GM12878 (cell line): ENCODE measurements around the gene RNF121. TPM values are rescaled to one million over a fixed set of nuclear protein-coding genes. Genes with fewer than 3 reads are reported as not detected.

ENCODE experiments used
- ATAC-seq: fragments of 200-7000 bp; cut with Tn5 transposase; 3 replicates; pipeline ENCODE4 v1.9.1; 2020; ENCODE audit warnings: mild to moderate bottlenecking, moderate library complexity
- BruUV-seq: library from RNA; stranded (reverse); fragments of 400-500 nt; replicated peaks from 2 replicates; lab custom pipeline; 2021; lab: Mats Ljungman, UMichigan
- CTCF ChIA-PET: fragments of 300-600 bp; sonication (Branson Sonifier 250); formaldehyde crosslinking; extraction: SDS; loops from one replicate; lab custom pipeline; 2021; ENCODE audit warnings: inconsistent platforms; lab: Yijun Ruan, JAX
- POLR2A ChIA-PET: fragments of 350-600 bp; formaldehyde crosslinking; extraction: SDS; loops from one replicate; lab custom pipeline; 2021; ENCODE audit warnings: inconsistent platforms; lab: Charles Lee
- RAD21 ChIA-PET: fragments of 300-600 bp; sonication (Branson Sonifier 250); formaldehyde crosslinking; loops from one replicate; lab custom pipeline; 2023; ENCODE audit warnings: antibody characterized with exemption; ENCODE audit not compliant: unreplicated experiment; lab: Charles Lee
- SMC1A ChIA-PET: fragments of 300-600 bp; sonication (Branson Sonifier 250); formaldehyde crosslinking; loops from one replicate; lab custom pipeline; 2023; ENCODE audit not compliant: unreplicated experiment, uncharacterized antibody; lab: Charles Lee
- DNase-seq: peaks from one replicate; pipeline ENCODE4 v3.0.0-alpha.2; 2011; ENCODE audit warnings: low read depth, low spot score
- FAIRE-seq: peaks from 3 replicates; lab custom pipeline; 2011; peaks lifted over from hg19 to GRCh38; lab: Jason Lieb, UNC
- H2AFZ ChIP-seq: 2 replicates; pipeline ENCODE4 v1.6.0; 2011; ENCODE audit warnings: low read depth, low read length, control low read depth; ENCODE audit not compliant: control insufficient read depth
- H3K27ac ChIP-seq: 2 replicates; pipeline ENCODE4 v1.5.1; 2011; ENCODE audit warnings: control low read depth; ENCODE audit not compliant: control insufficient read depth, insufficient read depth
- H3K27me3 ChIP-seq, 2 experiments: replicated peaks in 1 of 2; 2 replicates each; pipeline versions ENCODE4 v1.6.0 to v1.6.1; 2011; ENCODE audit warnings: low read length in 1 of 2; ENCODE audit not compliant: control insufficient read depth in 2 of 2, insufficient read depth in 2 of 2
- H3K36me3 ChIP-seq, 2 experiments: 2 replicates each; pipeline ENCODE4 v1.5.1; 2011; ENCODE audit warnings: low read length in 1 of 2; ENCODE audit not compliant: control insufficient read depth in 2 of 2, insufficient read depth in 2 of 2
- H3K4me1 ChIP-seq: 2 replicates; pipeline ENCODE4 v1.6.1; 2011; ENCODE audit warnings: mild to moderate bottlenecking, low read length, moderate library complexity, mixed read lengths; ENCODE audit not compliant: control insufficient read depth, insufficient read depth
- H3K4me2 ChIP-seq: 2 replicates; pipeline ENCODE4 v1.6.0; 2011; ENCODE audit warnings: control low read depth; ENCODE audit not compliant: control insufficient read depth, insufficient read depth
- H3K4me3 ChIP-seq: fragments of 200-600 bp; sonication (generic); 2 replicates; pipeline ENCODE4 v1.5.1; 2016
- H3K79me2 ChIP-seq: 2 replicates; pipeline ENCODE4 v1.6.0; 2011; ENCODE audit warnings: low read length; ENCODE audit not compliant: control insufficient read depth, insufficient read depth
- H3K9ac ChIP-seq: 2 replicates; pipeline ENCODE4 v1.8.0; 2011; ENCODE audit warnings: low read length, control low read depth, mixed read lengths; ENCODE audit not compliant: control insufficient read depth, insufficient read depth
- H3K9me3 ChIP-seq: replicated peaks from 3 replicates; pipeline ENCODE4 v1.5.1; 2011; ENCODE audit warnings: mild to moderate bottlenecking, low read length; ENCODE audit not compliant: control insufficient read depth, insufficient read depth
- H4K20me1 ChIP-seq: 2 replicates; pipeline ENCODE4 v1.6.0; 2011; ENCODE audit not compliant: control insufficient read depth, insufficient read depth
- ATF7 ChIP-seq: fragments of 450-650 bp; IDR thresholded peaks from 2 replicates; pipeline ENCODE4 v1.6.1; 2016; ENCODE audit warnings: low read depth, mild to moderate bottlenecking
- CHD2 ChIP-seq: IDR thresholded peaks from 2 replicates; pipeline ENCODE4 v1.6.1; 2011; ENCODE audit warnings: low read depth, low read length, improper control_type of control experiment, borderline replicate concordance
- EGR1 ChIP-seq, 2 experiments: IDR thresholded peaks; 1 replicate in 1 of 2; 2 replicates in 1 of 2; pipeline ENCODE4 v1.6.1; 2011 to 2012; ENCODE audit warnings: low read depth in 2 of 2, low read length in 2 of 2, borderline replicate concordance in 1 of 2, mild to moderate bottlenecking in 1 of 2, moderate library complexity in 1 of 2
- ETV6 ChIP-seq, 2 experiments: fragments of 450-650 bp in 1 of 2; IDR thresholded peaks in 1 of 2; conservative IDR thresholded peaks in 1 of 2; 2 replicates each; pipeline ENCODE4 v1.6.1; 2014; ENCODE audit warnings: antibody characterized with exemption in 1 of 2, borderline replicate concordance in 1 of 2, low read depth in 1 of 2, mild to moderate bottlenecking in 1 of 2, moderate library complexity in 1 of 2
- GABPA ChIP-seq: IDR thresholded peaks from 2 replicates; pipeline ENCODE4 v1.6.1; 2014; ENCODE audit warnings: antibody characterized with exemption, low read depth, mild to moderate bottlenecking, inconsistent platforms
- IKZF1 ChIP-seq: fragments of 450-650 bp; conservative IDR thresholded peaks from 2 replicates; pipeline ENCODE4 v1.6.1; 2017; ENCODE audit warnings: antibody characterized with exemption, mild to moderate bottlenecking
- MEF2A ChIP-seq: IDR thresholded peaks from 2 replicates; pipeline ENCODE4 v1.6.1; 2011; ENCODE audit warnings: low read depth, mild to moderate bottlenecking, low read length, moderate library complexity; ENCODE audit not compliant: insufficient read depth
- MYB ChIP-seq: fragments of 150-350 bp; IDR thresholded peaks from 2 replicates; pipeline ENCODE4 v1.6.1; 2014; ENCODE audit warnings: mild to moderate bottlenecking, low read depth, low read length, borderline replicate concordance
- MYC ChIP-seq: IDR thresholded peaks from 2 replicates; pipeline ENCODE4 v1.6.1; 2011; ENCODE audit warnings: mild to moderate bottlenecking, low read length, moderate library complexity, inconsistent platforms; ENCODE audit not compliant: insufficient read depth, insufficient replicate concordance, insufficient read length, severe bottlenecking
- NFIC ChIP-seq: IDR thresholded peaks from 2 replicates; pipeline ENCODE4 v1.6.1; 2012; ENCODE audit warnings: low read depth, mild to moderate bottlenecking, inconsistent platforms, low read length, moderate library complexity
- POU2F2 ChIP-seq: IDR thresholded peaks from 3 replicates; pipeline ENCODE4 v1.6.1; 2011; ENCODE audit warnings: low read depth, mild to moderate bottlenecking, low read length, borderline replicate concordance
- SMARCA5 ChIP-seq: fragments of 450-650 bp; IDR thresholded peaks from 2 replicates; pipeline ENCODE4 v1.6.1; 2017; ENCODE audit warnings: mild to moderate bottlenecking
- SPI1 ChIP-seq: IDR thresholded peaks from 2 replicates; pipeline ENCODE4 v1.6.1; 2011; ENCODE audit warnings: low read depth, mild to moderate bottlenecking, low read length, moderate library complexity, borderline replicate concordance; ENCODE audit not compliant: insufficient read depth
- TARDBP ChIP-seq: IDR thresholded peaks from 2 replicates; pipeline ENCODE4 v1.6.1; 2016; ENCODE audit warnings: borderline replicate concordance
- ZZZ3 ChIP-seq: IDR thresholded peaks from 2 replicates; pipeline ENCODE4 v1.6.1; 2011; ENCODE audit warnings: low read depth; ENCODE audit not compliant: control insufficient read depth, insufficient read length
- WGBS: methylation state at CpG from one replicate; pipeline ENCODE4 v1.1.6; 2016; ENCODE audit warnings: low lambda C conversion rate; ENCODE audit not compliant: insufficient replicate concordance, insufficient coverage; ENCODE audit errors: missing lambda C conversion rate; 5-methylcytosine and 5-hydroxymethylcytosine counted together
- in situ Hi-C: fragments of 300-500 bp; cut with MboI; formaldehyde crosslinking; loops from 9 replicates; pipeline ENCODE4 v1.14.3; 2018; ENCODE audit warnings: mixed read lengths
- intact Hi-C: fragments of 100-400 bp; cut with micrococcal nuclease; formaldehyde crosslinking; loops from one replicate; pipeline ENCODE4 v1.14.2; 2022; ENCODE audit not compliant: unreplicated experiment
- polyA plus RNA-seq, 11 experiments: library from polyadenylated mRNA; depleted of rRNA in 4 of 11; unstranded in 6 of 11; stranded (reverse) in 5 of 11; fragments of >200 nt; fragmentation: Nextera tagmentation in 4 of 11; fragmentation: Illumina TruSeq in 1 of 11; extraction: Ambion mirVana in 4 of 11; extraction: Trizol in 1 of 11; gene quantifications; 1 replicate in 1 of 11; 2 replicates in 10 of 11; pipeline versions ENCODE4 v1.2.1 to v1.2.3, GENCODE V29; 2011 to 2016; ENCODE audit warnings: inconsistent platforms in 2 of 11, missing spikeins in 2 of 11, low read depth in 1 of 11
- total RNA-seq, 4 experiments: library from RNA; depleted of rRNA in 3 of 4; stranded (reverse); fragments of >200 nt in 3 of 4; fragmentation: Illumina TruSeq in 1 of 4; extraction: Trizol in 1 of 4; gene quantifications; 2 replicates each; pipeline versions ENCODE4 v1.2.1 to v1.2.3, GENCODE V29; 2013 to 2021
- TF ChIP-seq, protein P1 (sequence below): IDR thresholded peaks from 2 replicates; pipeline ENCODE4 v1.6.1; 2012; ENCODE audit warnings: low read depth, low read length, improper control_type of control experiment
- TF ChIP-seq, protein P2 (sequence below): IDR thresholded peaks from 2 replicates; pipeline ENCODE4 v1.6.1; 2012; ENCODE audit warnings: low read length, inconsistent platforms
- TF ChIP-seq, protein P3 (sequence below): fragments of 450-650 bp; IDR thresholded peaks from 2 replicates; pipeline ENCODE4 v1.6.1; 2014; ENCODE audit warnings: mild to moderate bottlenecking

The RNF121 gene
- total and polyA plus RNA-seq, 10 of the 15 experiments (the other 5 are each of a cell fraction or from before 2014, with no cell fraction given): 8.6 to 73.7 (median 32.7) TPM

DNA sequence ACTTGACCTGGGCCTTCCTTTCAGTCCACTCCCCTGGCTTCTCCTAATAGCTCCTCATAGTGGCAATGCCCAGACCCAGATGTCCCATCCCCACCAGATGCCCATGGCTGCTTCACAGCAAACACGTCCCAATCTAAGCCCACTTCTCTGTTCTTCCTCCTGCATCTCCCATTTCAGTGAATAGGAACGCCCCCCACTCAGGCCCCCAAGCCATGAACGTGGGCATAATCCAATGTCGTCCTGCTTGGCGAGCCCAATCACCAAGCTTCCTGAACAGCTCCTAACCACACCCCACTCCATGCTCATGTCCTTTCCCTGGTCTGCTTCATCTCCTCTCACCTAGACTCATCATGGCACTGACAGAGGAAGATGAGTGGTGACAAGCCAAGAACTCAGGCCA lies 78.7 kb downstream of the RNF121 start:
- DNase-seq: no peak
- no peak for FAIRE-seq
- no peak overlapping the region for H3K27ac ChIP-seq
- no peaks in the 10 kb centered on the region for H3K27me3 ChIP-seq
- peaks cover 46 to 69% of the 10 kb centered on the region in 2 experiments; a peak in 3 of 4 replicates for H3K36me3 ChIP-seq
- no TSS peak for BruUV-seq
- no peaks in the 10 kb centered on the region for H3K4me1 ChIP-seq
- ChIA-PET CTCF (interaction anchor here (1.4 to 2.1 kb wide), 3 partner anchors 30 to 84 kb away, joined by 3 to 16 read pairs (median 4); no protein-coding TSS in a partner anchor), RAD21 (interaction anchor here (1.2 kb wide), 1 partner anchor 17 kb away, joined by 3 read pairs; no protein-coding TSS in a partner anchor), POLR2A (interaction anchor here (1.2 kb wide), 1 partner anchor 29 kb away, joined by 4 read pairs; no protein-coding TSS in a partner anchor), SMC1A (interaction anchor here (0.9 to 2.0 kb wide), 5 partner anchors 8 to 83 kb away, joined by 3 to 7 read pairs (median 4); partner anchors contain the start of gene IL18BP)
- no peak for ATAC-seq
- no peak overlapping the region for H3K4me2 ChIP-seq
- WGBS: 91% methylated on average over 5 of the region's 5 CpGs
- H3K4me3 ChIP-seq: no peak overlapping the region
- in situ Hi-C loops: no loop called here
- H3K9ac ChIP-seq: no peak overlapping the region
- H3K9me3 ChIP-seq: no peaks in the 10 kb centered on the region
- no peaks in the 10 kb centered on the region for H3K79me2 ChIP-seq
- H4K20me1 ChIP-seq: 0 out of 2 replicates have a peak, but pooled peaks cover 3% of the 10 kb centered on the region
- no peak overlapping the region for H2AFZ ChIP-seq
- intact Hi-C loops: no loop called here
- TF ChIP-seq ETV6 (conservative IDR thresholded peaks at IDR 0.05 in 1 of 2, IDR thresholded peaks at IDR 0.05 in 1 of 2; ENCODE audit: borderline replicate concordance in 1 of 2, low read depth in 1 of 2) (no peak), POU2F2 (no peak), SMARCA5 (no peak), CHD2 (no peak), NFIC (no peak), MYC (no peak), MEF2A (no peak), ATF7 (no peak), ZZZ3 (no peak), TARDBP (no peak), EGR1 (IDR thresholded peaks at IDR 0.05; ENCODE audit: borderline replicate concordance in 1 of 2, low read depth in 2 of 2, low read length in 2 of 2) (no peak), IKZF1 (no peak), SPI1 (no peak), GABPA (no peak), MYB (no peak)
- TF ChIP-seq, protein P1, sequence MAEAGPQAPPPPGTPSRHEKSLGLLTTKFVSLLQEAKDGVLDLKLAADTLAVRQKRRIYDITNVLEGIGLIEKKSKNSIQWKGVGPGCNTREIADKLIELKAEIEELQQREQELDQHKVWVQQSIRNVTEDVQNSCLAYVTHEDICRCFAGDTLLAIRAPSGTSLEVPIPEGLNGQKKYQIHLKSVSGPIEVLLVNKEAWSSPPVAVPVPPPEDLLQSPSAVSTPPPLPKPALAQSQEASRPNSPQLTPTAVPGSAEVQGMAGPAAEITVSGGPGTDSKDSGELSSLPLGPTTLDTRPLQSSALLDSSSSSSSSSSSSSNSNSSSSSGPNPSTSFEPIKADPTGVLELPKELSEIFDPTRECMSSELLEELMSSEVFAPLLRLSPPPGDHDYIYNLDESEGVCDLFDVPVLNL: no peak
- TF ChIP-seq, protein P2, sequence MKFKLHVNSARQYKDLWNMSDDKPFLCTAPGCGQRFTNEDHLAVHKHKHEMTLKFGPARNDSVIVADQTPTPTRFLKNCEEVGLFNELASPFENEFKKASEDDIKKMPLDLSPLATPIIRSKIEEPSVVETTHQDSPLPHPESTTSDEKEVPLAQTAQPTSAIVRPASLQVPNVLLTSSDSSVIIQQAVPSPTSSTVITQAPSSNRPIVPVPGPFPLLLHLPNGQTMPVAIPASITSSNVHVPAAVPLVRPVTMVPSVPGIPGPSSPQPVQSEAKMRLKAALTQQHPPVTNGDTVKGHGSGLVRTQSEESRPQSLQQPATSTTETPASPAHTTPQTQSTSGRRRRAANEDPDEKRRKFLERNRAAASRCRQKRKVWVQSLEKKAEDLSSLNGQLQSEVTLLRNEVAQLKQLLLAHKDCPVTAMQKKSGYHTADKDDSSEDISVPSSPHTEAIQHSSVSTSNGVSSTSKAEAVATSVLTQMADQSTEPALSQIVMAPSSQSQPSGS: no peak
- TF ChIP-seq, protein P3, sequence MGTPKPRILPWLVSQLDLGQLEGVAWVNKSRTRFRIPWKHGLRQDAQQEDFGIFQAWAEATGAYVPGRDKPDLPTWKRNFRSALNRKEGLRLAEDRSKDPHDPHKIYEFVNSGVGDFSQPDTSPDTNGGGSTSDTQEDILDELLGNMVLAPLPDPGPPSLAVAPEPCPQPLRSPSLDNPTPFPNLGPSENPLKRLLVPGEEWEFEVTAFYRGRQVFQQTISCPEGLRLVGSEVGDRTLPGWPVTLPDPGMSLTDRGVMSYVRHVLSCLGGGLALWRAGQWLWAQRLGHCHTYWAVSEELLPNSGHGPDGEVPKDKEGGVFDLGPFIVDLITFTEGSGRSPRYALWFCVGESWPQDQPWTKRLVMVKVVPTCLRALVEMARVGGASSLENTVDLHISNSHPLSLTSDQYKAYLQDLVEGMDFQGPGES: no peak
